ENCODE measurements around the gene PTGER2.

PTGER2 gene

DNA sequence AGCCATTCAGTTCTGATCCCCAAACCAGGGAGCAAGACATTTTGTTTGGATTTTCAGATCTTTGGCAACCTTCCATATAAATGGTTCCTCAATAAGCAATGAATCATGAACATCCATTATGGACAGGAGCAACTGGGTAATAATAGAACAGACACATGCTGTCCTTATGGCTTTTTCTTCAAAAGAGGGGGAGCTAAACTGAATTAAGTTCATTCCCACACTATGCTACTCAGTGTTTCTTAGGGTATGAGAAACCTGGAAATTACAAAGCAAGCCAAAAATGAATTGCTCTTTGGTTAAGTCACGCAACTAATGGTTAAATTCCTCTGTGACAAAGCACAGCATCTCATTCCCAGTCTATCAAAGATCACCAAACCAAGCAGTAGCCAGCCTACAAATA lies 51.0 kb downstream of the PTGER2 start:
- H3K27me3 ChIP-seq (ENCODE audit: control insufficient read depth in 2 of 2, insufficient read depth in 2 of 2, low read length in 2 of 2), result no peaks in the 10 kb centered on the region
- no peaks in the 10 kb centered on the region for H3K36me3 ChIP-seq (ENCODE audit: control insufficient read depth in 2 of 2, insufficient read depth in 2 of 2, low read length in 2 of 2)
- H3K9ac ChIP-seq (ENCODE audit: low read depth in 1 of 2, low read length in 2 of 2), result no peak overlapping the region
- H3K27ac ChIP-seq (ENCODE audit: low read depth in 2 of 2, low read length in 2 of 2), result peak overlapping the region in 1 of 2 donors; percentile 25
- no peaks in the 10 kb centered on the region for H3K9me3 ChIP-seq (ENCODE audit: control insufficient read depth in 2 of 2, low read length in 2 of 2)
- peaks cover 6 to 7% of the 10 kb centered on the region in 2 donors for H3K4me1 ChIP-seq (ENCODE audit: control insufficient read depth in 2 of 2, insufficient read depth in 2 of 2, low read length in 2 of 2)
- no peak overlapping the region for H3K4me3 ChIP-seq (ENCODE audit: low read length in 2 of 2)

DNA sequence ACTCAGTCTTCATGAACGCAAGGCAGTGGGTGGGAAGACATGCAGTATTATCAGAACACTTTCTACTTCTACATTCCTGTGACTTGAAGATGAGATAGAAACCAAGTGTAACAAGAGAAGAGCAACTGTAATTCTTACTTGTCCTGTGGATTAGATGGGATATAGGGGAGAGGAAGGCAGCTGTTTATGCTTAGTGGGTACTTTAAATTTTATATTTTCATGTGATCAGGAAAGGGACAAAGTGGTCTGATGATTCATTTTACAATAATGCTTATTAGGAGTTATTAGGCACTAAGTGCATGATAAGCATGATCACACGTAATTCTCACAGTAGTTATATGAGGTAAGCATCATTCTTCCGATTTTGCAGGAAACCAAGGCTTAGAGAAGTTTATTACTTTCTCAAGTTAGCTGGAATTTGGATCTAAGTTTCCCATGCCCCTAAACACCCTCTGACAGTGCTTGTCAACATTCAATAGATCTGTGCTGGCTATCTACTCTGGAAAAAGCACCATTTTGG lies 52.7 kb downstream of the PTGER2 start:
- no peaks in the 10 kb centered on the region for H3K9me3 ChIP-seq (ENCODE audit: control insufficient read depth in 2 of 2, low read length in 2 of 2)
- no peak overlapping the region for H3K27ac ChIP-seq (ENCODE audit: low read depth in 2 of 2, low read length in 2 of 2)
- H3K4me1 ChIP-seq (ENCODE audit: control insufficient read depth in 2 of 2, insufficient read depth in 2 of 2, low read length in 2 of 2), result peaks cover 0 to 2% of the 10 kb centered on the region in 2 donors
- no peaks in the 10 kb centered on the region for H3K27me3 ChIP-seq (ENCODE audit: control insufficient read depth in 2 of 2, insufficient read depth in 2 of 2, low read length in 2 of 2)
- no peak overlapping the region for H3K4me3 ChIP-seq (ENCODE audit: low read length in 2 of 2)
- H3K9ac ChIP-seq (ENCODE audit: low read depth in 1 of 2, low read length in 2 of 2), result no peak overlapping the region
- no peaks in the 10 kb centered on the region for H3K36me3 ChIP-seq (ENCODE audit: control insufficient read depth in 2 of 2, insufficient read depth in 2 of 2, low read length in 2 of 2)

DNA sequence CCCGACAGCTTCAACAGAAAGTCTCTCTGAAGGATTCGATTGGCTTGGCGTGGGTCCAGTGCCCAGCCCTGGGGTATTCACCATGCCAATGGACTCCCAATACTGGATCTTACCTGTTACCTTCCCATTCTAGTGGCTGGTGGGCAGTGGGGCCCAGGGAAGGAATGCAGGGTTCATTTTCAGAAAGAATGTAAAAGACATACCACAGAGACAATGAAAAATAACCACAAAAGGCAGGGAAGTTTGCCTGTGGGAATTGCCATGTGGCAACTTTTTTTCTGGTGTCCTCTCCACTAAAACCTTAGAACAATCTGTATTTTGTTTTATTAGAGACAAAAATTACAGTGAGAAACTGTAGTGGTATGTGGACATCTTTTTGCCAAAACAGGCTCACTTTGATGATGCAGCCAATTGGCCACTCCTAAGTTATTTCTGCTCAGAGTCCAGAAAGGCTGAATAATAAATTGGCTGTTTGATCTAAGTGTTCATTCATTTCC lies 55.2 kb downstream of the PTGER2 start:
- no peak overlapping the region for H3K4me3 ChIP-seq (ENCODE audit: low read length in 2 of 2)
- no peaks in the 10 kb centered on the region for H3K9me3 ChIP-seq (ENCODE audit: control insufficient read depth in 2 of 2, low read length in 2 of 2)
- no peak overlapping the region for H3K27ac ChIP-seq (ENCODE audit: low read depth in 2 of 2, low read length in 2 of 2)
- no peaks in the 10 kb centered on the region for H3K36me3 ChIP-seq (ENCODE audit: control insufficient read depth in 2 of 2, insufficient read depth in 2 of 2, low read length in 2 of 2)
- H3K9ac ChIP-seq (ENCODE audit: low read depth in 1 of 2, low read length in 2 of 2), result no peak overlapping the region
- H3K27me3 ChIP-seq (ENCODE audit: control insufficient read depth in 2 of 2, insufficient read depth in 2 of 2, low read length in 2 of 2), result no peaks in the 10 kb centered on the region
- H3K4me1 ChIP-seq (ENCODE audit: control insufficient read depth in 2 of 2, insufficient read depth in 2 of 2, low read length in 2 of 2), result no peaks in the 10 kb centered on the region

DNA sequence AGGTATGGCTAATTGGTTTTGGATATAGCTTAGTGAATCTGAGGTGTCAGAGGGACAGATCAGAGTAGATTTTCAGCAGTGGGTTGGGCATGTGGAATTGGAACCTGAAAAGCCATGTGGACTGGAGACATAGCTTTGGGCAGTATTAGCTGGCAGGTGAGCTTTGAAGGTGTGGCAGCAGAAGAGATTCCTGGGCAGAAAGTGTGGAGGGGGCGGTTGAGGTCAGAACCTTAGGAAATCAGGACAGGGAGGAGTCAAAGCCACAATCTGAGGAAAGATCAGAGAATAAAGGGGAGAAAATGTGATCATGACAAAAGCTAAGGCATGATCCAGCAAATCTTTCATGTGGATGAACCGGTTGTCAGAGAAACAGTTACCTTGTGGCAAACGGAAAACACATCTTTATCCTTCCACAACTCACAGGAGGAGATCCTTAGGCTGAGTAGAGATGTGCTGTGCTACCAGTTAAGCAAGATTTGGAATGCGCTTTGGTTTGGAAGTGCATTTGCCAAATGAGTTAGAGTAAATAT lies 56.4 kb downstream of the PTGER2 start:
- H3K9me3 ChIP-seq (ENCODE audit: control insufficient read depth in 2 of 2, low read length in 2 of 2), result no peaks in the 10 kb centered on the region
- H3K9ac ChIP-seq (ENCODE audit: low read depth in 1 of 2, low read length in 2 of 2), result no peak overlapping the region
- no peaks in the 10 kb centered on the region for H3K36me3 ChIP-seq (ENCODE audit: control insufficient read depth in 2 of 2, insufficient read depth in 2 of 2, low read length in 2 of 2)
- no peaks in the 10 kb centered on the region for H3K27me3 ChIP-seq (ENCODE audit: control insufficient read depth in 2 of 2, insufficient read depth in 2 of 2, low read length in 2 of 2)
- no peaks in the 10 kb centered on the region for H3K4me1 ChIP-seq (ENCODE audit: control insufficient read depth in 2 of 2, insufficient read depth in 2 of 2, low read length in 2 of 2)
- no peak overlapping the region for H3K4me3 ChIP-seq (ENCODE audit: low read length in 2 of 2)
- H3K27ac ChIP-seq (ENCODE audit: low read depth in 2 of 2, low read length in 2 of 2), result no peak overlapping the region

DNA sequence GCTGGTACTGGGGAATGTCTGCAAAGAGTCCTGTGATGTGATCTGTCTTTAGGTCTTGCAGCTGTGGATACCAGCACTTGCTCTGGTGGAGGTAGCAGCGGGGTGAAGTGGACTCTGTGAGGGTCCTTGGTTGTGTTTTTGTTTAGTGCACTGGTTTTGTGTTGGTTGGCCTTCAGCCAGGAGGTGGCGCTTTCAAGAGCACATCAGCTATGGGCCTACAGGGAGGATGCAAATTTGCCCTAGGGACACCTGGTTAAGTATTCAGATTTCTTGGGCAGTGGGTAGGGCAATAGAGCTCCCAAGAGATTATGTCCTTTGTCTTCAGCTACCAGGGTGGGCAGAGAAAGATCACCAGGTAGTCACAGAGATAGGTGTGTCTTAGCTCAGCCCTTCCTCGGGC lies 63.8 kb downstream of the PTGER2 start:
- no peaks in the 10 kb centered on the region for H3K4me1 ChIP-seq (ENCODE audit: control insufficient read depth in 2 of 2, insufficient read depth in 2 of 2, low read length in 2 of 2)
- no peaks in the 10 kb centered on the region for H3K9me3 ChIP-seq (ENCODE audit: control insufficient read depth in 2 of 2, low read length in 2 of 2)
- no peak overlapping the region for H3K27ac ChIP-seq (ENCODE audit: low read depth in 2 of 2, low read length in 2 of 2)
- no peak overlapping the region for H3K4me3 ChIP-seq (ENCODE audit: low read length in 2 of 2)
- no peaks in the 10 kb centered on the region for H3K27me3 ChIP-seq (ENCODE audit: control insufficient read depth in 2 of 2, insufficient read depth in 2 of 2, low read length in 2 of 2)
- no peak overlapping the region for H3K9ac ChIP-seq (ENCODE audit: low read depth in 1 of 2, low read length in 2 of 2)
- H3K36me3 ChIP-seq (ENCODE audit: control insufficient read depth in 2 of 2, insufficient read depth in 2 of 2, low read length in 2 of 2), result no peaks in the 10 kb centered on the region

Data from mucosa of rectum (tissue), 2 donors.